ENCODE results near the gene TMEM164. TPM values are rescaled to one million over a fixed set of nuclear protein-coding genes. Genes with fewer than 3 reads are reported as not detected.
"Not testable (repeated sequence)": the region's sequence is repeated elsewhere in the genome, so short reads cannot be mapped to it uniquely, and the experiment has no call there.

Gene TMEM164
- polyA plus RNA-seq, 1 donor, result 44.6 TPM

GRCh38 chrX:110143454-110144210 is 140.7 kb downstream of the TMEM164 start:
- H3K9me3 ChIP-seq (ENCODE audit: control insufficient read depth, low read depth, low read length), result no peaks in the 10 kb centered on the region
- no peaks in the 10 kb centered on the region for H3K27me3 ChIP-seq (ENCODE audit: control insufficient read depth, insufficient read depth, low read length)
- no peak overlapping the region for H3K4me3 ChIP-seq (ENCODE audit: low read length)
- no peak for DNase-seq
- no CpG with 5 or more reads among the region's 6 CpGs for WGBS (ENCODE audit: insufficient coverage, low lambda C conversion rate)
- H3K36me3 ChIP-seq (ENCODE audit: control insufficient read depth, insufficient read depth, low read length), result peaks cover 5% of the 10 kb centered on the region
- H3K27ac ChIP-seq (ENCODE audit: low read length), result no peak overlapping the region
- peaks cover 3% of the 10 kb centered on the region for H3K4me1 ChIP-seq (ENCODE audit: control insufficient read depth, insufficient read depth, low read length)

- Histone ChIP-seq H3K27ac (ENCODE audit: low read length) (no peak overlapping the region), H3K9me3 (ENCODE audit: control insufficient read depth, low read depth, low read length) (no peaks in the 10 kb centered on the region), H3K36me3 (ENCODE audit: control insufficient read depth, insufficient read depth, low read length) (peaks cover 5% of the 10 kb centered on the region), H3K27me3 (ENCODE audit: control insufficient read depth, insufficient read depth, low read length) (no peaks in the 10 kb centered on the region), H3K4me3 (ENCODE audit: low read length) (no peak overlapping the region), H3K4me1 (ENCODE audit: control insufficient read depth, insufficient read depth, low read length) (peaks cover 3% of the 10 kb centered on the region)
- DNase-seq, result no peak
Observed at GRCh38 chrX:110145311-110145710, 142.4 kb downstream of the TMEM164 start.

GRCh38 chrX:110145854-110146253 is 142.9 kb downstream of the TMEM164 start:
- Histone ChIP-seq H3K36me3 (ENCODE audit: control insufficient read depth, insufficient read depth, low read length) (peaks cover 5% of the 10 kb centered on the region), H3K4me3 (ENCODE audit: low read length) (no peak overlapping the region), H3K27ac (ENCODE audit: low read length) (peak overlapping the region; percentile 30), H3K27me3 (ENCODE audit: control insufficient read depth, insufficient read depth, low read length) (no peaks in the 10 kb centered on the region), H3K9me3 (ENCODE audit: control insufficient read depth, low read depth, low read length) (no peaks in the 10 kb centered on the region), H3K4me1 (ENCODE audit: control insufficient read depth, insufficient read depth, low read length) (peaks cover 3% of the 10 kb centered on the region)
- no CpG with 5 or more reads among the region's 4 CpGs for WGBS (ENCODE audit: insufficient coverage, low lambda C conversion rate)
- DNase-seq, result peak in 1 of 2 donors; percentile 9

GRCh38 chrX:110146521-110146920 is 143.6 kb downstream of the TMEM164 start:
- 0% methylated on average over 1 of the region's 2 CpGs for WGBS (ENCODE audit: insufficient coverage, low lambda C conversion rate)
- peak overlapping the region; percentile 42 for H3K27ac ChIP-seq (ENCODE audit: low read length)

GRCh38 chrX:110153244-110153643 is 150.3 kb downstream of the TMEM164 start:
- Histone ChIP-seq H3K27me3 (ENCODE audit: control insufficient read depth, insufficient read depth, low read length) (no peaks in the 10 kb centered on the region), H3K9me3 (ENCODE audit: control insufficient read depth, low read depth, low read length) (no peaks in the 10 kb centered on the region), H3K4me1 (ENCODE audit: control insufficient read depth, insufficient read depth, low read length) (no peaks in the 10 kb centered on the region), H3K4me3 (ENCODE audit: low read length) (no peak overlapping the region), H3K36me3 (ENCODE audit: control insufficient read depth, insufficient read depth, low read length) (peaks cover 4% of the 10 kb centered on the region), H3K27ac (ENCODE audit: low read length) (no peak overlapping the region)
- no CpG with 5 or more reads among the region's 2 CpGs for WGBS (ENCODE audit: insufficient coverage, low lambda C conversion rate)
- DNase-seq, result no peak

More at GRCh38 chrX:110146521-110146920, 143.6 kb downstream of the TMEM164 start:
- Histone ChIP-seq H3K36me3 (ENCODE audit: control insufficient read depth, insufficient read depth, low read length) (peaks cover 5% of the 10 kb centered on the region), H3K27me3 (ENCODE audit: control insufficient read depth, insufficient read depth, low read length) (no peaks in the 10 kb centered on the region), H3K9me3 (ENCODE audit: control insufficient read depth, low read depth, low read length) (no peaks in the 10 kb centered on the region), H3K4me1 (ENCODE audit: control insufficient read depth, insufficient read depth, low read length) (peaks cover 3% of the 10 kb centered on the region), H3K4me3 (ENCODE audit: low read length) (no peak overlapping the region)
- peak; percentile 47 to 58 for DNase-seq

GRCh38 chrX:110153896-110154295 is 151.0 kb downstream of the TMEM164 start:
- H3K4me1 ChIP-seq (ENCODE audit: control insufficient read depth, insufficient read depth, low read length), result no peaks in the 10 kb centered on the region
- WGBS (ENCODE audit: insufficient coverage, low lambda C conversion rate), result no CpG with 5 or more reads among the region's 2 CpGs
- no peaks in the 10 kb centered on the region for H3K9me3 ChIP-seq (ENCODE audit: control insufficient read depth, low read depth, low read length)
- H3K36me3 ChIP-seq (ENCODE audit: control insufficient read depth, insufficient read depth, low read length), result peaks cover 4% of the 10 kb centered on the region
- H3K27ac ChIP-seq (ENCODE audit: low read length), result no peak overlapping the region
- H3K4me3 ChIP-seq (ENCODE audit: low read length), result no peak overlapping the region
- no peaks in the 10 kb centered on the region for H3K27me3 ChIP-seq (ENCODE audit: control insufficient read depth, insufficient read depth, low read length)
- no peak for DNase-seq

DNA sequence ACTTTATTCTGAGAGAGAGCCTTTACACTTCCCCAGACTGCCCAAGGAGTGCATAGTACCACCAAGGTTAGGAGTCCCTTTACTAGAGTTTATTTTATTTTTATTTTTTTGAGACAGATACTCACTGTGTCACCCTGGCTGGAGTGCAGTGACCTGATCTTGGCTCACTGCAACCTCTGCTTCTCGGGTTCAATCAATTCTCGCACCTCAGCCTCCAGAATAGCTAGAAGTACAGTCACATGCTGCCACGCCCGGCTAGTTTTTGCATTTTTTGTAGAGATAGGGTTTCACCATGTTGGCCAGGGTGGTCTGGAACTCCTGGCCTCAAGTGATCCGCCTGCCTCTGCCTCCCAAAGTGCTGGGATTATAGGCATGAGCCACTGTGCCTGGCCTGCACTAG is 151.4 kb downstream of the TMEM164 start:
- H3K4me1 ChIP-seq (ENCODE audit: control insufficient read depth, insufficient read depth, low read length); H3K27me3 ChIP-seq (ENCODE audit: control insufficient read depth, insufficient read depth, low read length); H3K27ac ChIP-seq (ENCODE audit: low read length); H3K9me3 ChIP-seq (ENCODE audit: control insufficient read depth, low read depth, low read length); H3K36me3 ChIP-seq (ENCODE audit: control insufficient read depth, insufficient read depth, low read length); H3K4me3 ChIP-seq (ENCODE audit: low read length); DNase-seq: not testable (repeated sequence)
- WGBS (ENCODE audit: insufficient coverage, low lambda C conversion rate), result no CpG with 5 or more reads among the region's 5 CpGs

- H3K9me3 ChIP-seq (ENCODE audit: control insufficient read depth, low read depth, low read length), result no peaks in the 10 kb centered on the region
- H3K27me3 ChIP-seq (ENCODE audit: control insufficient read depth, insufficient read depth, low read length), result no peaks in the 10 kb centered on the region
- no peaks in the 10 kb centered on the region for H3K4me1 ChIP-seq (ENCODE audit: control insufficient read depth, insufficient read depth, low read length)
- H3K27ac ChIP-seq (ENCODE audit: low read length), result no peak overlapping the region
- peaks cover 4% of the 10 kb centered on the region for H3K36me3 ChIP-seq (ENCODE audit: control insufficient read depth, insufficient read depth, low read length)
- no CpG with 5 or more reads among the region's 1 CpG for WGBS (ENCODE audit: insufficient coverage, low lambda C conversion rate)
- H3K4me3 ChIP-seq (ENCODE audit: low read length), result no peak overlapping the region
- no peak for DNase-seq
Observed at GRCh38 chrX:110155759-110156158, 152.8 kb downstream of the TMEM164 start.

DNA sequence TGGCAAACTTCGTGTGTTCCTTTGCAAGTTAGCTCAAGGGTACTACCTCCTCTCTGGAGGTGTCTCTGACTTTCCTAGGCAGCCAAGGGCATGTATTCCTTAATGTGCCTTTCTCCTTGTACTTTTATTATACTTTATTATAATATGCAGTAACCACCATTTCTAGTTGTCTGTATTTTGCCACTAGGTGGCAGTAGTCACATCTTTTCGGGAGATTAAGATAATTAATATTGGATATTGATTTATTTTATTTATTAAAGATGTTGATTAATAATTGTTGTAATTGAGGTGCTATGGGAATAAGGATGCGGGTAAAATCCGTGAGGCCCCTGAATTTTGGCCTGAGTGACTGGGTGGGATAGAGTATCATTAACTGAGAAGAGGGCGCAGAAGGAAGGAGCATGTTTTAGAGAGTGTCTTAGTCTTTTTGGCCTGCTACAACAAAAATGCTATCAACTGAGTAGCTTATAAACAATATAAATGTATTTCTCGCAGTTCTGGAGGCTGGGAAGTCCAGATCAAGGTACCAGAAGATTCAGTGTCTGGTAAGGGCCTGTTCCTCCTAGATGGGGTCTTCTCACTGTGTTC is 153.3 kb downstream of the TMEM164 start:
- Histone ChIP-seq H3K9me3 (ENCODE audit: control insufficient read depth, low read depth, low read length) (no peaks in the 10 kb centered on the region), H3K4me1 (ENCODE audit: control insufficient read depth, insufficient read depth, low read length) (no peaks in the 10 kb centered on the region)
- 100% methylated on average over 1 of the region's 6 CpGs for WGBS (ENCODE audit: insufficient coverage, low lambda C conversion rate)

DNA sequence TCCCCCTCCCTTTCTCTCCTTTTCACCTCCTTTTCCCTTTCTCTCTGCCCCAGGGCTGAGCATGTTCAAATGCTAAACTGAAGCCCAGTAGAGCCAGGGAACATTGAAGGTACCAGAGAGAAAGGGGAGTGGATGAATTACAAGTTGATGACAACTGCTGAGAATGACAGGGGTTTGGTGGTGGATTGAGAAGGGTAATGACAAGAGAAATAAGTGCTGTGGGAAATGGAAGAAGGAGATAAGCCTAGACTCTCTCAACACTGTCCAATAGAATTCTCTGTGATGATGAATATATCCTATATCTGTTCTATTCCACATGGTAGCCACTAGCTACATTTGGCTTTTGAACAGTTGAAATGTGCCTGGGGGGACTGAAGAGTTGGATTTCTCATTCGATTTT is 154.5 kb downstream of the TMEM164 start:
- H3K4me3 ChIP-seq (ENCODE audit: low read length), result no peak overlapping the region
- no peak for DNase-seq
- no CpG with 5 or more reads among the region's 1 CpG for WGBS (ENCODE audit: insufficient coverage, low lambda C conversion rate)
- no peaks in the 10 kb centered on the region for H3K4me1 ChIP-seq (ENCODE audit: control insufficient read depth, insufficient read depth, low read length)
- H3K9me3 ChIP-seq (ENCODE audit: control insufficient read depth, low read depth, low read length), result no peaks in the 10 kb centered on the region
- no peaks in the 10 kb centered on the region for H3K27me3 ChIP-seq (ENCODE audit: control insufficient read depth, insufficient read depth, low read length)
- H3K27ac ChIP-seq (ENCODE audit: low read length), result no peak overlapping the region
- H3K36me3 ChIP-seq (ENCODE audit: control insufficient read depth, insufficient read depth, low read length), result peaks cover 4% of the 10 kb centered on the region

More for the DNA sequence above, 153.3 kb downstream of the TMEM164 start:
- DNase-seq, result no peak
- H3K36me3 ChIP-seq (ENCODE audit: control insufficient read depth, insufficient read depth, low read length), result peaks cover 4% of the 10 kb centered on the region
- no peak overlapping the region for H3K27ac ChIP-seq (ENCODE audit: low read length)
- H3K4me3 ChIP-seq (ENCODE audit: low read length), result no peak overlapping the region
- H3K27me3 ChIP-seq (ENCODE audit: control insufficient read depth, insufficient read depth, low read length), result no peaks in the 10 kb centered on the region

GRCh38 chrX:110159235-110159634 is 156.3 kb downstream of the TMEM164 start:
- H3K27me3 ChIP-seq (ENCODE audit: control insufficient read depth, insufficient read depth, low read length), result no peaks in the 10 kb centered on the region
- no peak for DNase-seq
- WGBS (ENCODE audit: insufficient coverage, low lambda C conversion rate), result no CpG with 5 or more reads among the region's 7 CpGs

More at GRCh38 chrX:110159235-110159634, 156.3 kb downstream of the TMEM164 start:
- H3K27ac ChIP-seq (ENCODE audit: low read length), result no peak overlapping the region
- no peaks in the 10 kb centered on the region for H3K4me1 ChIP-seq (ENCODE audit: control insufficient read depth, insufficient read depth, low read length)
- H3K9me3 ChIP-seq (ENCODE audit: control insufficient read depth, low read depth, low read length), result no peaks in the 10 kb centered on the region
- H3K4me3 ChIP-seq (ENCODE audit: low read length), result no peak overlapping the region
- H3K36me3 ChIP-seq (ENCODE audit: control insufficient read depth, insufficient read depth, low read length), result peaks cover 4% of the 10 kb centered on the region
